HepG2 (cell line): ENCODE measurements around the gene PXDC1. TPM values are rescaled to one million over a fixed set of nuclear protein-coding genes. Genes with fewer than 3 reads are reported as not detected.
A peak's percentile ranks its signal among the peaks of the same experiment; 100 is the strongest.

Source experiments
- BHLHE40 ChIP-seq: IDR thresholded peaks from 2 replicates; pipeline ENCODE4 v1.6.1; 2011; ENCODE audit warnings: low read length, improper control_type of control experiment
- BRF2 ChIP-seq: sonication (generic); formaldehyde crosslinking; IDR thresholded peaks from 2 replicates; pipeline ENCODE4 v1.8.1; 2022; ENCODE audit warnings: mild to moderate bottlenecking, missing genetic modification reagents
- CREB1 ChIP-seq, 2 experiments: fragments of 450-650 bp in 1 of 2; IDR thresholded peaks; 2 replicates each; pipeline ENCODE4 v1.6.1; 2016 to 2017; ENCODE audit warnings: control low read depth in 1 of 2, mild to moderate bottlenecking in 1 of 2, missing compliant biosample characterization in 1 of 2, missing genetic modification characterization in 1 of 2
- FOXA1 ChIP-seq, 2 experiments: fragments of 450-650 bp in 1 of 2; sonication (generic) in 1 of 2; formaldehyde crosslinking in 1 of 2; IDR thresholded peaks; 2 replicates each; pipeline versions ENCODE4 v1.4.0 to v1.6.1; 2016 to 2020; ENCODE audit warnings: missing genetic modification reagents in 1 of 2
- FOXK2 ChIP-seq: fragments of 450-650 bp; IDR thresholded peaks from 2 replicates; pipeline ENCODE4 v1.6.1; 2016
- FOXP4 ChIP-seq: sonication (generic); formaldehyde crosslinking; IDR thresholded peaks from 2 replicates; pipeline ENCODE4 v1.4.0; 2020; ENCODE audit warnings: missing genetic modification reagents
- HMGA1 ChIP-seq: sonication (generic); formaldehyde crosslinking; conservative IDR thresholded peaks from 2 replicates; pipeline ENCODE4 v1.4.0; 2020; ENCODE audit warnings: missing genetic modification reagents
- HNF4G ChIP-seq, 2 experiments: sonication (generic) in 1 of 2; formaldehyde crosslinking in 1 of 2; IDR thresholded peaks; 2 replicates each; pipeline versions ENCODE4 v1.4.0 to v1.6.1; 2011 to 2020; ENCODE audit warnings: borderline replicate concordance in 2 of 2, low read depth in 2 of 2, mild to moderate bottlenecking in 2 of 2, low read length in 1 of 2, missing genetic modification reagents in 1 of 2, moderate library complexity in 1 of 2
- IKZF4 ChIP-seq: sonication (generic); formaldehyde crosslinking; IDR thresholded peaks from 2 replicates; pipeline ENCODE4 v1.5.1; 2020; ENCODE audit warnings: borderline replicate concordance, mild to moderate bottlenecking, low read depth, missing genetic modification reagents; ENCODE audit errors: not compliant biosample characterization
- KAT2B ChIP-seq: fragments of 150-350 bp; IDR thresholded peaks from 2 replicates; pipeline ENCODE4 v1.6.1; 2014; ENCODE audit warnings: low read depth, low read length, borderline replicate concordance
- NCOA2 ChIP-seq: sonication (generic); formaldehyde crosslinking; IDR thresholded peaks from 2 replicates; pipeline ENCODE4 v1.8.0; 2022; ENCODE audit warnings: inconsistent platforms
- PAF1 ChIP-seq: IDR thresholded peaks from 2 replicates; pipeline ENCODE4 v1.6.1; 2016; ENCODE audit warnings: missing genetic modification reagents, missing compliant biosample characterization
- PHF20 ChIP-seq: sonication (generic); formaldehyde crosslinking; IDR thresholded peaks from 2 replicates; pipeline ENCODE4 v1.5.0; 2020; ENCODE audit warnings: mild to moderate bottlenecking, missing genetic modification reagents
- POLR2AphosphoS5 ChIP-seq: IDR thresholded peaks from 2 replicates; pipeline ENCODE4 v1.6.1; 2012; ENCODE audit warnings: low read depth, low read length
- SIN3A ChIP-seq: IDR thresholded peaks from 2 replicates; pipeline ENCODE4 v1.6.1; 2011; ENCODE audit warnings: low read depth, mild to moderate bottlenecking, control low read depth, low read length, borderline replicate concordance
- SKI ChIP-seq: fragments of 450-650 bp; IDR thresholded peaks from one replicate; pipeline ENCODE4 v1.6.1; 2018; ENCODE audit warnings: mild to moderate bottlenecking; ENCODE audit not compliant: partially characterized antibody
- SMARCE1 ChIP-seq: fragments of 450-650 bp; IDR thresholded peaks from 2 replicates; pipeline ENCODE4 v1.6.1; 2017; ENCODE audit warnings: borderline replicate concordance
- ZBTB33 ChIP-seq: sonication (generic); formaldehyde crosslinking; IDR thresholded peaks from 2 replicates; pipeline ENCODE4 v1.4.0; 2020; ENCODE audit warnings: missing genetic modification reagents
- ZFP91 ChIP-seq: sonication (generic); formaldehyde crosslinking; IDR thresholded peaks from 2 replicates; pipeline ENCODE4 v1.9.0; 2022; ENCODE audit warnings: missing genetic modification reagents, mild to moderate bottlenecking, borderline replicate concordance
- ZNF256 ChIP-seq: sonication (generic); formaldehyde crosslinking; conservative IDR thresholded peaks from 2 replicates; pipeline ENCODE4 v1.4.0; 2020; ENCODE audit warnings: missing genetic modification reagents
- ZNF335 ChIP-seq: sonication (generic); formaldehyde crosslinking; IDR thresholded peaks from 2 replicates; pipeline ENCODE4 v1.4.0; 2020; ENCODE audit warnings: missing genetic modification reagents
- ZNF496 ChIP-seq: sonication (generic); formaldehyde crosslinking; IDR thresholded peaks from 2 replicates; pipeline ENCODE4 v1.8.1; 2023; ENCODE audit warnings: mild to moderate bottlenecking, moderate library complexity, missing genetic modification reagents; ENCODE audit not compliant: insufficient replicate concordance
- polyA plus RNA-seq, 8 experiments: library from polyadenylated mRNA; depleted of rRNA in 3 of 8; stranded (reverse) in 7 of 8; unstranded in 1 of 8; fragments of >200 nt; fragmentation: Illumina TruSeq in 4 of 8; extraction: Trizol in 4 of 8; gene quantifications; 2 replicates each; pipeline versions ENCODE4 v1.2.1 to v1.2.3, GENCODE V29; 2011 to 2016; ENCODE audit warnings: low read depth in 4 of 8, missing spikeins in 1 of 8, mixed read lengths in 1 of 8; ENCODE audit not compliant: insufficient read depth in 1 of 8
- total RNA-seq, 5 experiments: library from RNA; depleted of rRNA; stranded (reverse); fragments of >200 nt; fragmentation: Illumina TruSeq; extraction: Trizol; gene quantifications; 2 replicates each; pipeline ENCODE4 v1.2.3, GENCODE V29; 2016; ENCODE audit warnings: low read depth in 1 of 5

PXDC1 gene
- total and polyA plus RNA-seq, 2 of the 13 experiments (the other 11 are each of a cell fraction or from before 2014, with no cell fraction given): 32.4 to 34.7 TPM

- TF ChIP-seq FOXK2: peak; percentile 88
- no peak; the same call in 1 of the 2 replicates for TF ChIP-seq PHF20
- TF ChIP-seq IKZF4: peak; percentile 85
- 0 out of 2 replicates have a peak, but pooled peaks have one; percentile 17 for TF ChIP-seq SMARCE1
- TF ChIP-seq NCOA2 (CRISPR knock-in tag): peak; percentile 96
- TF ChIP-seq BRF2 (CRISPR knock-in tag): peak; percentile 73; the same call in 1 of the 2 replicates
- TF ChIP-seq ZNF335 (CRISPR knock-in tag): peak; percentile 57; the same call in 1 of the 2 replicates
- TF ChIP-seq FOXA1 (IDR thresholded peaks at IDR 0.05): no peak
- TF ChIP-seq FOXA1 (CRISPR knock-in tag; IDR thresholded peaks at IDR 0.05): peak; percentile 82
- peak; percentile 79; the same call in 1 of the 2 replicates for TF ChIP-seq ZBTB33 (CRISPR knock-in tag)
- no peak for TF ChIP-seq ZNF496 (CRISPR knock-in tag)
- TF ChIP-seq KAT2B: no peak
- no peak for TF ChIP-seq PAF1 (CRISPR knock-in tag)
- TF ChIP-seq ZNF256: no peak
- peak; percentile 31; the same call in 1 of the 2 replicates for TF ChIP-seq BHLHE40
- TF ChIP-seq SIN3A: peak; percentile 41; the same call in 1 of the 2 replicates
- peak; percentile 95 for TF ChIP-seq FOXP4
- peak; percentile 86 for TF ChIP-seq ZFP91 (CRISPR knock-in tag)
- TF ChIP-seq SKI: peak; percentile 90
- peak; percentile 79 for TF ChIP-seq POLR2AphosphoS5
- TF ChIP-seq HMGA1 (CRISPR knock-in tag): no peak
- 0 out of 2 replicates have a peak, but pooled peaks have one; percentile 21 for TF ChIP-seq CREB1 (IDR thresholded peaks at IDR 0.05)
- peak; percentile 86 for TF ChIP-seq CREB1 (CRISPR knock-in tag; IDR thresholded peaks at IDR 0.05)
- peak; percentile 88 for TF ChIP-seq HNF4G (IDR thresholded peaks at IDR 0.05; ENCODE audit: borderline replicate concordance, low read depth, low read length)
- peak; percentile 88 for TF ChIP-seq HNF4G (CRISPR knock-in tag; IDR thresholded peaks at IDR 0.05; ENCODE audit: borderline replicate concordance, low read depth)
Measured at GRCh38 chr6:3789018-3789895, 37.7 kb upstream of the PXDC1 start (continued).
